Measurements from ENCODE around the gene XBP1.
"Not testable (repeated sequence)": the region's sequence is repeated elsewhere in the genome, so short reads cannot be mapped to it uniquely, and the experiment has no call there.

The XBP1 gene

GRCh38 chr22:28783786-28784671 lies 16.3 kb downstream of the XBP1 start:
- peaks cover 10% of the 10 kb centered on the region for H3K4me1 Mint-ChIP-seq
- no peak overlapping the region for H3K4me3 Mint-ChIP-seq
- H3K9me3 Mint-ChIP-seq: no peaks in the 10 kb centered on the region
- no peak overlapping the region for H3K27ac Mint-ChIP-seq
- no peaks in the 10 kb centered on the region for H3K27me3 Mint-ChIP-seq
- ATAC-seq: no peak
- H3K36me3 Mint-ChIP-seq: peaks cover 48% of the 10 kb centered on the region

DNA sequence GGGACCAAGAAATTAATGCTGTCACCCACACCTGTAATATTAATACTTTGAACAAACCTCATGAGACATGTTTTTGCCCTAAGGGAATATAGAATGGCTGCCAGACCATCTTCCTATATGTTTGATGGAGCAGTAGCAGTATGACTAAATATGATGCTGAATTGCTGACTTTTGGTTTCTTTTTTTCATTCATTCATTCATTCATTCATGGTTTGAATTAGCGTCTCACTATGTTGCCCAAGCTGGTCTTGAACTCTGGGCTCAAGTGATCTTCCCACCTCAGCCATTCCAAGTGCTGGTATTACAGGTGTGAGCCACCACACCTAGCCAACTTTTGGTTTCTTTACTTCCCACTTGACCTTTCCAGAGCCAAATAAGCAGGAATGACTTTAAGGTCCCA lies 20.1 kb downstream of the XBP1 start:
- no peak overlapping the region for H3K27ac Mint-ChIP-seq
- no peak overlapping the region for H3K4me3 Mint-ChIP-seq
- no peak for ATAC-seq
- H3K9me3 Mint-ChIP-seq: no peaks in the 10 kb centered on the region
- peaks cover 41% of the 10 kb centered on the region for H3K36me3 Mint-ChIP-seq
- H3K4me1 Mint-ChIP-seq: peaks cover 15% of the 10 kb centered on the region
- no peaks in the 10 kb centered on the region for H3K27me3 Mint-ChIP-seq

GRCh38 chr22:28779833-28780232 lies 20.5 kb downstream of the XBP1 start:
- H3K9me3 Mint-ChIP-seq: no peaks in the 10 kb centered on the region
- H3K27ac Mint-ChIP-seq: no peak overlapping the region
- H3K4me1 Mint-ChIP-seq: peaks cover 19% of the 10 kb centered on the region
- no peak overlapping the region for H3K4me3 Mint-ChIP-seq
- no peaks in the 10 kb centered on the region for H3K27me3 Mint-ChIP-seq
- no peak for ATAC-seq
- peaks cover 40% of the 10 kb centered on the region for H3K36me3 Mint-ChIP-seq

GRCh38 chr22:28774378-28774777 lies 26.0 kb downstream of the XBP1 start:
- Mint-ChIP-seq H3K27me3 (no peaks in the 10 kb centered on the region), H3K36me3 (peaks cover 30% of the 10 kb centered on the region)

DNA sequence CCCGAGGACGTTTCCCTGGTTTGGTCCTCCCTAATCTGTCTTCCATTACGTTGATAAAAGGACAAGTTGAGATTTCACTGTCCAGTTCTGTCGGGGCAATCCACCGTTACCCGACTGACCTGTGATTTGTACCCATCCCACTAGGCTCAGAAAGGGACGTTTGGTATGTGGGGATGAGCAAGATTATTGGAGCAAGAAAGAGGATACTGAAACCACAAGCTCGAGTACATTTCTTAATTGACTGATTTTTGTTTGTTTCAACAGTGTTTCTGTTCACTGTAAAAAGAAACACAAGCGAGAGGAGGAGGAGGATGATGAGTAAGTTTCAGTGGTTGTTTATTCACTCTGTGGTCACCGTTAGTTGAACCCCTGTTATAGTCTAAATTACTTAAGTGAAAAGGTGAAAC lies 26.9 kb downstream of the XBP1 start:
- H3K4me3 Mint-ChIP-seq: peak overlapping the region; percentile 89
- ATAC-seq: no peak
- no peaks in the 10 kb centered on the region for H3K27me3 Mint-ChIP-seq

More at GRCh38 chr22:28774378-28774777, 26.0 kb downstream of the XBP1 start:
- Mint-ChIP-seq H3K27ac (no peak overlapping the region), H3K4me1 (peaks cover 33% of the 10 kb centered on the region), H3K4me3 (peak overlapping the region; percentile 66), H3K9me3 (no peaks in the 10 kb centered on the region)
- ATAC-seq: no peak

GRCh38 chr22:28772633-28773460 lies 27.5 kb downstream of the XBP1 start, which contains the start of gene CCDC117:
Gene CCDC117, plus strand, starts transcription at chr22:28772695. Its CDS starts 155 bp downstream, at chr22:28772850.
- H3K27ac Mint-ChIP-seq: peak within 1 kb of the TSS; percentile 86
- H3K4me1 Mint-ChIP-seq: peaks cover 32% of the 10 kb centered on the region
- peak within 1 kb of the TSS; percentile 89 for H3K4me3 Mint-ChIP-seq
- no peaks in the 10 kb centered on the region for H3K27me3 Mint-ChIP-seq
- H3K9me3 Mint-ChIP-seq: no peaks in the 10 kb centered on the region
- peak; percentile 98 for ATAC-seq
- peaks cover 29% of the 10 kb centered on the region for H3K36me3 Mint-ChIP-seq

More for the DNA sequence above, 26.9 kb downstream of the XBP1 start:
- H3K9me3 Mint-ChIP-seq: no peaks in the 10 kb centered on the region
- peak overlapping the region; percentile 86 for H3K27ac Mint-ChIP-seq
- peaks cover 30% of the 10 kb centered on the region for H3K36me3 Mint-ChIP-seq
- peaks cover 33% of the 10 kb centered on the region for H3K4me1 Mint-ChIP-seq

GRCh38 chr22:28771195-28771791 lies 29.1 kb downstream of the XBP1 start:
- Mint-ChIP-seq H3K27ac (no peak overlapping the region), H3K36me3 (peaks cover 24% of the 10 kb centered on the region), H3K4me3 (no peak overlapping the region), H3K9me3 (no peaks in the 10 kb centered on the region), H3K4me1 (peaks cover 27% of the 10 kb centered on the region), H3K27me3 (no peaks in the 10 kb centered on the region)
- ATAC-seq: no peak

DNA sequence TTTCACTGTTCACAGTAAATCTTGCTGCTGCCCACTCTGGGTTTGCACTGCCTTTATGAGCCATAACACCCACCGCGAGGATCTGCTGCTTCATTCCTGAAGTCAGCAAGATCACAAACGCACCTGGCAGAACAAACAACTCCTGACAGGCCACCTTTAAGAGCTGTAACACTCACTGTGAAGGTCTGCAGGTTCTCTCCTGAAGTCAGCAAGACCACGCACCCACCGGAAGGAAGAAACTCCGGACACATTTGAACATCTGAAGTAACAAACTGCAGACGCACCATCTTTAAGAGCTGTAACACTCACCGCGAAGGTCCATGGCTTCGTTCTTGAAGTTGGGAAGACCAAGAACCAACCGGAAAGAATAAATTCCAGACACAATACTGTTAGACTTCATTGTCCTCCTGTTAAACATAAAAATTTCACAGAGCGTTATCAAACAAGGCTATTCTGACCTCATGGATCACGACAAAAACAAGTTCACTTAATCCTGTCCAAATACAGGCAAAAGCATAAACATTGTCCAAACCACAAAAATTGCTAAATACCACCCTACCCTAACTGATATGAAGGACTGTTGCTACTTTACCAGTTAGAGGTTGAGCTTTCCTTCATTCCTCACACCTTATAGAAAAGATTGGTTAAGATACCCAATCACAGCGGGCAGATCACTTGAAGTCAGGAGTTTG lies 30.8 kb downstream of the XBP1 start:
- Mint-ChIP-seq H3K27me3 (no peaks in the 10 kb centered on the region), H3K9me3 (no peaks in the 10 kb centered on the region), H3K36me3 (peaks cover 9% of the 10 kb centered on the region), H3K4me3 (no peak overlapping the region), H3K27ac (no peak overlapping the region), H3K4me1 (peaks cover 11% of the 10 kb centered on the region)
- ATAC-seq: no peak

GRCh38 chr22:28768701-28769393 lies 31.5 kb downstream of the XBP1 start:
- Mint-ChIP-seq H3K4me1 (peaks cover 7% of the 10 kb centered on the region), H3K4me3 (no peak overlapping the region), H3K36me3 (peaks cover 7% of the 10 kb centered on the region), H3K9me3 (no peaks in the 10 kb centered on the region), H3K27me3 (no peaks in the 10 kb centered on the region), H3K27ac (no peak overlapping the region)
- ATAC-seq: no peak

DNA sequence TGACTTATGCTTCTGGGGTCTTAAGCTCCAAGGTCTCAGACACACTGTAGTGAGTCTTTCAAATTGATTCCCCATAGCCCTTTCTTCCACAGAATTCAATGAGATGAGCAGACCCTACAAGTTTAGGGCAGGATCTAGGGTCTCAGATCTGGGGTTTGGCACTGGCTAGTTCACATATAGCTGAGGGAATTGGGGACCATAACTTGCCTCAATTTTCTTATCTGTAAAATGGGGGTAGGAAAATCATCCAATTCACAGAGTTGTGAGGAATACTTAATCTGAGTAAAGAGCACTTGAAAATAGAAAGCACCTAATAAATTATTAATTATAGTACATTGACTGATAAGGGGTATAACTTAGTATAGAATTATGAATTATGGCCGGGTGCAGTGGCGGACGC lies 33.7 kb downstream of the XBP1 start:
- ATAC-seq: no peak
- Mint-ChIP-seq H3K27me3 (no peaks in the 10 kb centered on the region), H3K4me1 (peaks cover 1% of the 10 kb centered on the region), H3K4me3 (no peak overlapping the region), H3K27ac (no peak overlapping the region), H3K9me3 (no peaks in the 10 kb centered on the region), H3K36me3 (no peaks in the 10 kb centered on the region)

GRCh38 chr22:28762000-28762399 lies 38.4 kb downstream of the XBP1 start:
- H3K4me1 Mint-ChIP-seq: peaks cover 22% of the 10 kb centered on the region
- not testable (repeated sequence) for H3K27me3 Mint-ChIP-seq, H3K27ac Mint-ChIP-seq, H3K36me3 Mint-ChIP-seq, H3K9me3 Mint-ChIP-seq, ATAC-seq, H3K4me3 Mint-ChIP-seq

DNA sequence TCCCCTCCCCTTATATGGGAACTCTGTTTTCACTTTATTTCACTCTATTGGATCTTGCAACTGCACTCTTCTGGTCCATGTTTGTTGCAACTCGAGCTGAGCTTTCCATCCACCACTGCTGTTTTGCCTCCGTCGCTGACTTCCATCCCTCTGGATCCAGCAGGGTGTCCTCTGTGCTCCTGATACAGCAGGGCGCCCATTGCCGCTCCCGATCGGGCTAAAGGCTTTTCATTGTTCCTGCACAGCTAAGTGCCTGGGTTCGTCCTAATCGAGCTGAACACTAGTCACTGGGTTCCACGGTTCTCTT lies 39.0 kb downstream of the XBP1 start:
- ATAC-seq: no peak
- peak overlapping the region; percentile 39 for H3K4me3 Mint-ChIP-seq
- H3K36me3 Mint-ChIP-seq: peaks cover 6% of the 10 kb centered on the region
- no peaks in the 10 kb centered on the region for H3K27me3 Mint-ChIP-seq
- no peaks in the 10 kb centered on the region for H3K9me3 Mint-ChIP-seq
- H3K4me1 Mint-ChIP-seq: peaks cover 22% of the 10 kb centered on the region
- peak overlapping the region; percentile 72 for H3K27ac Mint-ChIP-seq

DNA sequence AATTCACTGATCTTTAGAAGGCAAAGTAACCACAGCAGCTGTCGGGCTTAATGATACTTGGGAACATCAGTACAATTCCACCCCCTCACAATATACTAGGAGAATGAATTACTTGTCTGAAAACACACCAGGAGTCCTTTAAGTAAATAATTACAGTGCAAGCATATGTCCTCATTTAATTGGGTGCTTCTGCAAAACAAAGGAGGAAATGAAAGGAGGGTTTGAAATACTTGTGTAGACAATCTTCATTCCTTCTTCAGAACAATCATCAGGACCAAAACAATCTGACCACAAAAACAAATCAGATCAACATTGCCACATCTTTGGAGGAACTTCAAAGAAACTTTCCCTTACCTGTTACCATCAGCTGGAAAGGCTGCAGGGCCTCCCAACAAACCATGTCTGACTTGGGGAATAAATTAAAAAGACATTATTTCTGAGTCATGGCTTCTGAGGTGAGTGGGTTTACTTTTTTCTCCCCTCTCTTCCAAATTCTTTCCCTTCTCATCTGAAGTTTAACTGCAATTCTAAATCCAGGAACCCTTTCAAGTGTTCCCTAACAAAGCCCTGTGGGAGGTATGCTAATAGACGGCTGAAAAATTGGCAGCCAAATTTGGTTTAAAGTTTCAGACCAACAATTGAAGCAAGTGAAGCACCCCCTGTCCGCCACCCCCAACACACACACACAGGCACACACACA lies 40.4 kb downstream of the XBP1 start:
- Mint-ChIP-seq H3K36me3 (peaks cover 13% of the 10 kb centered on the region), H3K27ac (peak overlapping the region; percentile 72), H3K27me3 (no peaks in the 10 kb centered on the region), H3K4me1 (peaks cover 22% of the 10 kb centered on the region), H3K4me3 (peak overlapping the region; percentile 33), H3K9me3 (no peaks in the 10 kb centered on the region)
- peak; percentile 45 for ATAC-seq

- H3K4me3 Mint-ChIP-seq, H3K4me1 Mint-ChIP-seq, H3K27me3 Mint-ChIP-seq, ATAC-seq, H3K27ac Mint-ChIP-seq, H3K9me3 Mint-ChIP-seq: not testable (repeated sequence)
- H3K36me3 Mint-ChIP-seq: peaks cover 32% of the 10 kb centered on the region
Measured at GRCh38 chr22:28754512-28754911, 45.9 kb downstream of the XBP1 start.

Data from stimulated activated memory B cell treated with anti-CD40 and anti-IgM and Interleukin-4, amounts not matched to agents 10 μg/mL and 1 μg/mL and 100 μg/mL, for 72 hours (primary cell).